ENCODE results near the gene CCDC12. TPM values are rescaled to one million over a fixed set of nuclear protein-coding genes. Genes with fewer than 3 reads are reported as not detected.

The CCDC12 gene
- total RNA-seq, 1 experiment from 2014 or later: 46.5 TPM

GRCh38 chr3:47009225-47010110, 32.9 kb upstream of the CCDC12 start:
- ChIA-PET RAD21 (ENCODE audit: low non-redundant PET in 1 of 2, low total read pairs in 2 of 2, uncharacterized antibody in 2 of 2, unreplicated experiment in 2 of 2) (no interaction called here), POLR2A (no interaction called here), CTCF (no interaction called here)
- Histone ChIP-seq H3K4me1 (ENCODE audit: control insufficient read depth in 1 of 2, insufficient read depth in 2 of 2, low read length in 2 of 2) (no peaks in the 10 kb centered on the region), H2AFZ (ENCODE audit: low read depth, low read length, poor library complexity, severe bottlenecking) (no peak overlapping the region), H3K4me2 (ENCODE audit: low read length) (no peak overlapping the region), H3K9me3 (ENCODE audit: control insufficient read depth in 1 of 2, insufficient read depth in 1 of 2, low read depth in 1 of 2, low read length in 2 of 2) (no peaks in the 10 kb centered on the region), H3K27me3 (ENCODE audit: insufficient read depth, low read length) (no peaks in the 10 kb centered on the region), H3K4me3 (replicated peaks in 1 of 2; ENCODE audit: low read depth in 1 of 2, low read length in 2 of 2) (no peak overlapping the region), H3K36me3 (ENCODE audit: control insufficient read depth in 1 of 2, insufficient read depth in 2 of 2, low read length in 2 of 2) (peaks cover 6 to 7% of the 10 kb centered on the region in 2 experiments; a peak in 3 of 4 replicates), H3K27ac (ENCODE audit: low read depth, low read length) (no peak overlapping the region), H3K9ac (ENCODE audit: low read length) (no peak overlapping the region), H3K79me2 (ENCODE audit: insufficient read depth, low read length) (no peaks in the 10 kb centered on the region), H3K9me2 (ENCODE audit: insufficient read depth) (no peaks in the 10 kb centered on the region), H4K20me1 (ENCODE audit: insufficient read depth) (no peaks in the 10 kb centered on the region)
- ATAC-seq: 0 out of 2 replicates have a peak, but pooled peaks have one; percentile 18
- DNase-seq (ENCODE audit: low read depth, low spot score): no peak
- intact Hi-C loops (cut with micrococcal nuclease): no loop called here
- no peak for TF ChIP-seq JUND (IDR thresholded peaks at IDR 0.05)
- no peak for TF ChIP-seq SIN3A (IDR thresholded peaks at IDR 0.05; ENCODE audit: low read depth)
- no peak for TF ChIP-seq TCF7L2 (IDR thresholded peaks at IDR 0.05; ENCODE audit: borderline replicate concordance, extremely low read depth, insufficient read depth, insufficient read length)
- TF ChIP-seq FOSL1 (IDR thresholded peaks at IDR 0.05; ENCODE audit: low read depth): no peak
- no TSS peak for BruUV-seq (replicated peaks)

DNA sequence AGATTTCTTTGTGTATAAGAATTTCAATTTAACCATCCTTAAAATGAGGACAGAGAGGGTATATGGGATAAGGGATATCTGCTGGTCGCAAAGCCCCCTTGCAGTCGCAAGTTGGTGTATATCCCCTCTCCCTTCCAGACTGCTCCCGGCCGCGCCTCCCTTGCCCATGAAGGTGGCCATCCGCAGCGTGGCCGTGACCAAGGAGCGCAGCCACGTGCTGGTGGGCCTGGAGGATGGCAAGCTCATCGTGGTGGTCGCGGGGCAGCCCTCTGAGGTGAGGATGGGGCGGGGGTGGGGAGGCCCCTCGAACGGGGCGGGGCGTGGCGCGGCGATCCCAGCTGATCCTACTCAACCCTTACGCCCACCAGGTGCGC, 32.3 kb upstream of the CCDC12 start:
- Histone ChIP-seq H2AFZ (ENCODE audit: low read depth, low read length, poor library complexity, severe bottlenecking) (no peak overlapping the region), H4K20me1 (ENCODE audit: insufficient read depth) (no peaks in the 10 kb centered on the region), H3K27me3 (ENCODE audit: insufficient read depth, low read length) (no peaks in the 10 kb centered on the region), H3K4me3 (replicated peaks in 1 of 2; ENCODE audit: low read depth in 1 of 2, low read length in 2 of 2) (no peak overlapping the region), H3K9me3 (ENCODE audit: control insufficient read depth in 1 of 2, insufficient read depth in 1 of 2, low read depth in 1 of 2, low read length in 2 of 2) (no peaks in the 10 kb centered on the region), H3K27ac (ENCODE audit: low read depth, low read length) (no peak overlapping the region), H3K79me2 (ENCODE audit: insufficient read depth, low read length) (no peaks in the 10 kb centered on the region), H3K9me2 (ENCODE audit: insufficient read depth) (no peaks in the 10 kb centered on the region), H3K4me2 (ENCODE audit: low read length) (no peak overlapping the region), H3K36me3 (ENCODE audit: control insufficient read depth in 1 of 2, insufficient read depth in 2 of 2, low read length in 2 of 2) (peaks cover 6 to 7% of the 10 kb centered on the region in 2 experiments; a peak in 3 of 4 replicates), H3K9ac (ENCODE audit: low read length) (no peak overlapping the region), H3K4me1 (ENCODE audit: control insufficient read depth in 1 of 2, insufficient read depth in 2 of 2, low read length in 2 of 2) (no peaks in the 10 kb centered on the region)
- intact Hi-C loops (cut with micrococcal nuclease): no loop called here
- CTCF ChIA-PET: no interaction called here
- RAD21 ChIA-PET (ENCODE audit: low non-redundant PET in 1 of 2, low total read pairs in 2 of 2, uncharacterized antibody in 2 of 2, unreplicated experiment in 2 of 2): no interaction called here
- ATAC-seq (no peak), DNase-seq (ENCODE audit: low read depth, low spot score) (no peak)
- POLR2A ChIA-PET: no interaction called here
- no TSS peak for BruUV-seq (replicated peaks)
- TF ChIP-seq SP1 (IDR thresholded peaks at IDR 0.05; ENCODE audit: low read depth) (no peak), ZFX (IDR thresholded peaks at IDR 0.05) (no peak), JUND (IDR thresholded peaks at IDR 0.05) (no peak), CBX3 (IDR thresholded peaks at IDR 0.05; ENCODE audit: low read depth) (no peak), SIN3A (IDR thresholded peaks at IDR 0.05; ENCODE audit: low read depth) (no peak), ZNF274 (IDR thresholded peaks at IDR 0.05; ENCODE audit: low read depth, low read length) (no peak), TCF7L2 (IDR thresholded peaks at IDR 0.05; ENCODE audit: borderline replicate concordance, extremely low read depth, insufficient read depth, insufficient read length) (no peak), POLR2AphosphoS5 (IDR thresholded peaks at IDR 0.05; ENCODE audit: low read depth, low read length) (no peak), EZH2phosphoT487 (IDR thresholded peaks at IDR 0.05; ENCODE audit: borderline replicate concordance) (no peak), SRF (IDR thresholded peaks at IDR 0.05; ENCODE audit: low read depth) (no peak), ELF1 (IDR thresholded peaks at IDR 0.05; ENCODE audit: borderline replicate concordance, low read depth) (no peak), EZH2 (IDR thresholded peaks at IDR 0.05) (no peak), MAX (IDR thresholded peaks at IDR 0.05) (no peak), FOSL1 (IDR thresholded peaks at IDR 0.05; ENCODE audit: low read depth) (no peak), POLR2A (IDR thresholded peaks at IDR 0.05; ENCODE audit: borderline replicate concordance, extremely low read depth, insufficient read depth, insufficient read length) (no peak), EGR1 (IDR thresholded peaks at IDR 0.05; ENCODE audit: low read depth) (no peak), RAD21 (IDR thresholded peaks at IDR 0.05; ENCODE audit: low read depth) (no peak)
- TF ChIP-seq, protein P1, sequence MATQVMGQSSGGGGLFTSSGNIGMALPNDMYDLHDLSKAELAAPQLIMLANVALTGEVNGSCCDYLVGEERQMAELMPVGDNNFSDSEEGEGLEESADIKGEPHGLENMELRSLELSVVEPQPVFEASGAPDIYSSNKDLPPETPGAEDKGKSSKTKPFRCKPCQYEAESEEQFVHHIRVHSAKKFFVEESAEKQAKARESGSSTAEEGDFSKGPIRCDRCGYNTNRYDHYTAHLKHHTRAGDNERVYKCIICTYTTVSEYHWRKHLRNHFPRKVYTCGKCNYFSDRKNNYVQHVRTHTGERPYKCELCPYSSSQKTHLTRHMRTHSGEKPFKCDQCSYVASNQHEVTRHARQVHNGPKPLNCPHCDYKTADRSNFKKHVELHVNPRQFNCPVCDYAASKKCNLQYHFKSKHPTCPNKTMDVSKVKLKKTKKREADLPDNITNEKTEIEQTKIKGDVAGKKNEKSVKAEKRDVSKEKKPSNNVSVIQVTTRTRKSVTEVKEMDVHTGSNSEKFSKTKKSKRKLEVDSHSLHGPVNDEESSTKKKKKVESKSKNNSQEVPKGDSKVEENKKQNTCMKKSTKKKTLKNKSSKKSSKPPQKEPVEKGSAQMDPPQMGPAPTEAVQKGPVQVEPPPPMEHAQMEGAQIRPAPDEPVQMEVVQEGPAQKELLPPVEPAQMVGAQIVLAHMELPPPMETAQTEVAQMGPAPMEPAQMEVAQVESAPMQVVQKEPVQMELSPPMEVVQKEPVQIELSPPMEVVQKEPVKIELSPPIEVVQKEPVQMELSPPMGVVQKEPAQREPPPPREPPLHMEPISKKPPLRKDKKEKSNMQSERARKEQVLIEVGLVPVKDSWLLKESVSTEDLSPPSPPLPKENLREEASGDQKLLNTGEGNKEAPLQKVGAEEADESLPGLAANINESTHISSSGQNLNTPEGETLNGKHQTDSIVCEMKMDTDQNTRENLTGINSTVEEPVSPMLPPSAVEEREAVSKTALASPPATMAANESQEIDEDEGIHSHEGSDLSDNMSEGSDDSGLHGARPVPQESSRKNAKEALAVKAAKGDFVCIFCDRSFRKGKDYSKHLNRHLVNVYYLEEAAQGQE (IDR thresholded peaks at IDR 0.05; ENCODE audit: low read depth): no peak
- TF ChIP-seq, protein P2, sequence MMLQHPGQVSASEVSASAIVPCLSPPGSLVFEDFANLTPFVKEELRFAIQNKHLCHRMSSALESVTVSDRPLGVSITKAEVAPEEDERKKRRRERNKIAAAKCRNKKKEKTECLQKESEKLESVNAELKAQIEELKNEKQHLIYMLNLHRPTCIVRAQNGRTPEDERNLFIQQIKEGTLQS (IDR thresholded peaks at IDR 0.05): no peak
